CD14-positive monocyte (primary cell): Measurements from ENCODE around the gene PHC2. TPM values are rescaled to one million over a fixed set of nuclear protein-coding genes. Genes with fewer than 3 reads are reported as not detected.

Source experiments
- DNase-seq, 3 donors: peaks; one replicate each; pipeline ENCODE4 v3.0.0-alpha.2; 2011 to 2022
- H2AFZ ChIP-seq: 2 replicates; pipeline ENCODE4 v1.6.0; 2012; ENCODE audit warnings: mild to moderate bottlenecking, low read depth, low read length, inconsistent platforms; ENCODE audit not compliant: insufficient read depth, poor library complexity, severe bottlenecking
- H3K27ac ChIP-seq, 2 donors: 1 replicate in 1 of 2; 2 replicates in 1 of 2; pipeline ENCODE4 v1.5.1; 2012 to 2013; ENCODE audit warnings: low read length in 2 of 2, control low read depth in 1 of 2, inconsistent platforms in 1 of 2, low read depth in 1 of 2, mild to moderate bottlenecking in 1 of 2
- H3K27me3 ChIP-seq, 2 donors: one replicate each; pipeline versions ENCODE4 v1.6.0 to v1.6.1; 2011 to 2013; ENCODE audit warnings: low read length in 2 of 2; ENCODE audit not compliant: control insufficient read depth in 2 of 2, insufficient read depth in 2 of 2
- H3K36me3 ChIP-seq, 2 donors: replicated peaks in 1 of 2; 1 replicate in 1 of 2; 2 replicates in 1 of 2; pipeline versions ENCODE4 v1.5.1 to v1.6.1; 2012 to 2013; ENCODE audit warnings: low read length in 2 of 2, control low read depth in 1 of 2, inconsistent platforms in 1 of 2, mild to moderate bottlenecking in 1 of 2; ENCODE audit not compliant: insufficient read depth in 2 of 2, control insufficient read depth in 1 of 2
- H3K4me1 ChIP-seq, 2 donors: 1 replicate in 1 of 2; 2 replicates in 1 of 2; pipeline versions ENCODE4 v1.5.1 to v1.6.1; 2012 to 2013; ENCODE audit warnings: low read length in 2 of 2, control low read depth in 1 of 2, inconsistent platforms in 1 of 2, mild to moderate bottlenecking in 1 of 2, moderate library complexity in 1 of 2; ENCODE audit not compliant: insufficient read depth in 2 of 2, control insufficient read depth in 1 of 2
- H3K4me2 ChIP-seq: replicated peaks from 2 replicates; pipeline ENCODE3; 2012; ENCODE audit warnings: low read length, moderate library complexity, mild to moderate bottlenecking; ENCODE audit not compliant: poor library complexity, severe bottlenecking; ENCODE audit errors: extremely low read depth
- H3K4me3 ChIP-seq, 3 experiments: fragments of 200-600 bp in 1 of 3; sonication (generic) in 1 of 3; replicated peaks in 1 of 3; 1 replicate in 2 of 3; 2 replicates in 1 of 3; pipeline ENCODE4 v1.5.1; 2011 to 2013; ENCODE audit warnings: low read length in 3 of 3, mild to moderate bottlenecking in 3 of 3, control low read depth in 2 of 3, low read depth in 2 of 3, inconsistent platforms in 1 of 3, moderate library complexity in 1 of 3
- H3K79me2 ChIP-seq: 2 replicates; pipeline ENCODE4 v1.6.0; 2012; ENCODE audit warnings: mild to moderate bottlenecking, control low read depth, inconsistent platforms, low read length, moderate library complexity; ENCODE audit not compliant: insufficient read depth
- H3K9ac ChIP-seq: 2 replicates; pipeline ENCODE4 v1.6.0; 2017; ENCODE audit warnings: low read length, mild to moderate bottlenecking; ENCODE audit not compliant: insufficient read depth, poor library complexity, severe bottlenecking
- H3K9me3 ChIP-seq, 2 donors: replicated peaks in 1 of 2; 1 replicate in 1 of 2; 2 replicates in 1 of 2; pipeline versions ENCODE4 v1.5.1 to v1.6.1; 2012 to 2013; ENCODE audit warnings: low read length in 2 of 2, control low read depth in 1 of 2; ENCODE audit not compliant: control insufficient read depth in 1 of 2, insufficient read depth in 1 of 2
- H4K20me1 ChIP-seq: 2 replicates; pipeline ENCODE4 v1.6.0; 2012; ENCODE audit warnings: mild to moderate bottlenecking, low read length, control low read depth, moderate library complexity; ENCODE audit not compliant: insufficient read depth
- H3K27ac Mint-ChIP-seq, 7 donors: one replicate each; pipeline ENCODE4 v1.8.0; 2020; ENCODE audit warnings: mild to moderate bottlenecking in 7 of 7, mixed read lengths in 7 of 7, moderate library complexity in 6 of 7, inconsistent platforms in 2 of 7
- H3K27me3 Mint-ChIP-seq, 3 donors: one replicate each; pipeline ENCODE4 v1.8.0; 2021 to 2022; ENCODE audit warnings: low read depth in 3 of 3, mild to moderate bottlenecking in 3 of 3, mixed read lengths in 3 of 3, moderate library complexity in 3 of 3, inconsistent platforms in 1 of 3
- H3K36me3 Mint-ChIP-seq, 2 donors: one replicate each; pipeline ENCODE4 v1.8.0; 2020; ENCODE audit warnings: mixed read lengths in 2 of 2, inconsistent platforms in 1 of 2, mild to moderate bottlenecking in 1 of 2
- H3K4me1 Mint-ChIP-seq: one replicate; pipeline ENCODE4 v1.8.0; 2020; ENCODE audit warnings: mild to moderate bottlenecking, mixed read lengths
- H3K4me3 Mint-ChIP-seq, 2 donors: one replicate each; pipeline ENCODE4 v1.8.0; 2020; ENCODE audit warnings: mild to moderate bottlenecking in 2 of 2, mixed read lengths in 2 of 2, moderate library complexity in 1 of 2
- H3K9me3 Mint-ChIP-seq, 7 donors: one replicate each; pipeline ENCODE4 v1.8.0; 2020 to 2022; ENCODE audit warnings: mixed read lengths in 7 of 7, mild to moderate bottlenecking in 6 of 7, moderate library complexity in 6 of 7, inconsistent platforms in 2 of 7
- CTCF ChIP-seq: fragments of 200-600 bp; IDR thresholded peaks from one replicate; pipeline ENCODE4 v1.8.0; 2022; ENCODE audit warnings: antibody characterized with exemption, mild to moderate bottlenecking
- WGBS: methylation state at CpG from one replicate; pipeline ENCODE4 v1.1.5; 2013; ENCODE audit warnings: missing lambda C conversion rate; ENCODE audit not compliant: insufficient coverage; 5-methylcytosine and 5-hydroxymethylcytosine counted together
- intact Hi-C, 2 donors: fragments of 100-400 bp; cut with micrococcal nuclease; formaldehyde crosslinking; loops; one replicate each; pipeline versions ENCODE4 v1.15.0 to v1.15.1; 2023
- polyA plus RNA-seq, 3 donors: library from polyadenylated mRNA; depleted of rRNA in 1 of 3; unstranded in 2 of 3; stranded (reverse) in 1 of 3; fragments of 300-500 nt in 2 of 3; fragments of >200 nt in 1 of 3; fragmentation: Illumina TruSeq in 2 of 3; gene quantifications; 1 replicate in 2 of 3; 2 replicates in 1 of 3; pipeline ENCODE4 v1.2.3, GENCODE V29; 2012 to 2021

PHC2 gene
- polyA plus RNA-seq, 3 donors, result 18.9 to 85.3 (median 53.1) TPM

GRCh38 chr1:33466159-33466558 lies 35.3 kb upstream of the PHC2 start:
- WGBS, result 89% methylated on average over 5 of the region's 6 CpGs
- H3K4me3 ChIP-seq, result no peak overlapping the region
- no peak overlapping the region for H3K27ac ChIP-seq
- H3K36me3 ChIP-seq, result no peaks in the 10 kb centered on the region
- H3K27ac Mint-ChIP-seq, result peak overlapping the region in 2 of 7 donors; percentile 17 to 20
- H3K36me3 Mint-ChIP-seq, result no peaks in the 10 kb centered on the region
- peaks cover 41% of the 10 kb centered on the region for H3K4me1 Mint-ChIP-seq
- H3K4me3 Mint-ChIP-seq, result no peak overlapping the region
- intact Hi-C loops, result loop anchor here (5.0 to 10.0 kb wide), 3 partner anchors 34 to 169 kb away; partner anchors contain the start of gene PHC2 (in 1 of the 2)
- no peak overlapping the region for H3K4me2 ChIP-seq
- no peak for TF ChIP-seq CTCF
- no peaks in the 10 kb centered on the region for H3K27me3 ChIP-seq
- no peaks in the 10 kb centered on the region for H3K79me2 ChIP-seq
- no peak overlapping the region for H2AFZ ChIP-seq
- no peaks in the 10 kb centered on the region for H4K20me1 ChIP-seq
- no peaks in the 10 kb centered on the region for H3K9me3 Mint-ChIP-seq
- H3K9ac ChIP-seq, result no peak overlapping the region
- no peaks in the 10 kb centered on the region for H3K9me3 ChIP-seq
- H3K4me1 ChIP-seq, result peaks cover 29 to 32% of the 10 kb centered on the region in 2 donors
- H3K27me3 Mint-ChIP-seq, result peaks cover 0 to 4% (median 2%) of the 10 kb centered on the region in 3 donors
- no peak for DNase-seq

- Histone ChIP-seq H3K4me2 (no peak overlapping the region), H2AFZ (no peak overlapping the region), H3K79me2 (no peaks in the 10 kb centered on the region), H3K27ac (no peak overlapping the region), H3K36me3 (no peaks in the 10 kb centered on the region), H3K9me3 (no peaks in the 10 kb centered on the region), H3K4me3 (no peak overlapping the region), H3K9ac (no peak overlapping the region), H3K4me1 (peaks cover 37 to 41% of the 10 kb centered on the region in 2 donors), H3K27me3 (no peaks in the 10 kb centered on the region), H4K20me1 (peaks cover 5% of the 10 kb centered on the region)
- H3K4me1 Mint-ChIP-seq, result peaks cover 43% of the 10 kb centered on the region
- peak overlapping the region in 1 of 2 donors; percentile 13 for H3K4me3 Mint-ChIP-seq
- H3K27me3 Mint-ChIP-seq, result peaks cover 0 to 5% (median 0%) of the 10 kb centered on the region in 3 donors
- 43% methylated on average over 1 of the region's 2 CpGs for WGBS
- H3K36me3 Mint-ChIP-seq, result no peaks in the 10 kb centered on the region
- intact Hi-C loops, result loop anchor here (5.0 to 10.0 kb wide), 3 partner anchors 33 to 168 kb away; partner anchors contain the start of gene PHC2 (in 1 of the 2)
- no peak for TF ChIP-seq CTCF
- H3K27ac Mint-ChIP-seq, result no peak overlapping the region
- no peaks in the 10 kb centered on the region for H3K9me3 Mint-ChIP-seq
- DNase-seq, result no peak
Observed at GRCh38 chr1:33465316-33465715, 34.4 kb upstream of the PHC2 start.
